ENCODE measurements around the gene CTXND1. TPM values are rescaled to one million over a fixed set of nuclear protein-coding genes. Genes with fewer than 3 reads are reported as not detected.

Gene CTXND1
- polyA plus RNA-seq, 1 experiment = not detected

GRCh38 chr15:80152180-80152895 is 99.7 kb downstream of the CTXND1 start:
- Histone ChIP-seq H3K36me3 (ENCODE audit: control insufficient read depth, insufficient read depth, low read length) (no peaks in the 10 kb centered on the region), H3K27me3 (ENCODE audit: control insufficient read depth, insufficient read depth, low read length) (no peaks in the 10 kb centered on the region), H3K4me3 (ENCODE audit: low read depth, low read length) (peak overlapping the region; percentile 76)
- ChIA-PET POLR2A (interaction anchor here (0.6 to 1.1 kb wide), 2 partner anchors 9 kb away, joined by 3 read pairs; no protein-coding TSS in a partner anchor), CTCF (no interaction called here)
- DNase-seq (ENCODE audit: low read depth) = peak; percentile 50
- TF ChIP-seq CTCF (IDR thresholded peaks at IDR 0.05; ENCODE audit: insufficient read depth, low read depth, low read length) = no peak

GRCh38 chr15:80151576-80151975 is 100.4 kb downstream of the CTXND1 start:
- ChIA-PET CTCF (no interaction called here), POLR2A (interaction anchor here (0.6 to 1.1 kb wide), 2 partner anchors 8 to 9 kb away, joined by 3 read pairs; no protein-coding TSS in a partner anchor)
- no peak for TF ChIP-seq CTCF (IDR thresholded peaks at IDR 0.05; ENCODE audit: insufficient read depth, low read depth, low read length)
- no peaks in the 10 kb centered on the region for H3K36me3 ChIP-seq (ENCODE audit: control insufficient read depth, insufficient read depth, low read length)
- no peaks in the 10 kb centered on the region for H3K27me3 ChIP-seq (ENCODE audit: control insufficient read depth, insufficient read depth, low read length)
- H3K4me3 ChIP-seq (ENCODE audit: low read depth, low read length) = no peak overlapping the region
- no peak for DNase-seq (ENCODE audit: low read depth)

GRCh38 chr15:80151148-80151547 is 100.9 kb downstream of the CTXND1 start:
- ChIA-PET POLR2A (no interaction called here), CTCF (no interaction called here)
- Histone ChIP-seq H3K4me3 (ENCODE audit: low read depth, low read length) (no peak overlapping the region), H3K27me3 (ENCODE audit: control insufficient read depth, insufficient read depth, low read length) (no peaks in the 10 kb centered on the region), H3K36me3 (ENCODE audit: control insufficient read depth, insufficient read depth, low read length) (no peaks in the 10 kb centered on the region)
- DNase-seq (ENCODE audit: low read depth) = no peak
- TF ChIP-seq CTCF (IDR thresholded peaks at IDR 0.05; ENCODE audit: insufficient read depth, low read depth, low read length) = no peak

Other genes with a start within 250 kb of the CTXND1 start
- 108 and 156 TPM in 2 replicates for gene ZFAND6, start 192.5 kb downstream of the CTXND1 start, polyA plus RNA-seq (2011; rRNA removed)
- 54.8 and 72.3 TPM in 2 replicates for gene FAH, start 99.2 kb downstream of the CTXND1 start, polyA plus RNA-seq (2011; rRNA removed)
- 27.5 and 44.6 TPM in 2 replicates for gene ARNT2, start 152.2 kb upstream of the CTXND1 start, polyA plus RNA-seq (2011; rRNA removed)